ENCODE measurements around the gene OAS3. TPM values are rescaled to one million over a fixed set of nuclear protein-coding genes. Genes with fewer than 3 reads are reported as not detected.

Gene OAS3
- total and polyA plus RNA-seq, 10 of the 15 experiments (the other 5 are each of a cell fraction or from before 2014, with no cell fraction given) = 5.1 to 107 (median 18.0) TPM

GRCh38 chr12:112964915-112965314, 26.6 kb downstream of the OAS3 start (continued):
- TF ChIP-seq CEBPZ (IDR thresholded peaks at IDR 0.05; ENCODE audit: low read depth, low read length) (no peak), ZNF274 (IDR thresholded peaks at IDR 0.05; ENCODE audit: insufficient read depth, insufficient read length) (no peak), GATAD2B (conservative IDR thresholded peaks at IDR 0.05; ENCODE audit: low read depth) (no peak)

- Histone ChIP-seq H4K20me1 (ENCODE audit: control insufficient read depth, insufficient read depth) (no peaks in the 10 kb centered on the region), H3K36me3 (ENCODE audit: control insufficient read depth in 2 of 2, insufficient read depth in 2 of 2, low read length in 1 of 2) (peaks cover 19 to 23% of the 10 kb centered on the region in 2 experiments), H3K79me2 (ENCODE audit: control insufficient read depth, insufficient read depth, low read length) (no peaks in the 10 kb centered on the region), H2AFZ (ENCODE audit: control insufficient read depth, low read depth, low read length) (no peak overlapping the region), H3K4me1 (ENCODE audit: control insufficient read depth, insufficient read depth, low read length) (no peaks in the 10 kb centered on the region; the same call in 1 of the 2 replicates), H3K9me3 (replicated peaks; ENCODE audit: control insufficient read depth, insufficient read depth, low read length) (no peaks in the 10 kb centered on the region), H3K27ac (ENCODE audit: control insufficient read depth, insufficient read depth) (no peak overlapping the region), H3K9ac (ENCODE audit: control insufficient read depth, insufficient read depth, low read length) (no peak overlapping the region), H3K27me3 (replicated peaks in 1 of 2; ENCODE audit: control insufficient read depth in 2 of 2, insufficient read depth in 2 of 2, low read length in 1 of 2) (no peaks in the 10 kb centered on the region), H3K4me2 (ENCODE audit: control insufficient read depth, insufficient read depth) (no peak overlapping the region), H3K4me3 (no peak overlapping the region)
- RAD21 ChIA-PET (ENCODE audit: unreplicated experiment) = no interaction called here
- CTCF ChIA-PET = interaction anchor here (0.7 kb wide), 1 partner anchor 19 kb away, joined by 3 read pairs; no protein-coding TSS in a partner anchor
- intact Hi-C loops (cut with micrococcal nuclease; ENCODE audit: unreplicated experiment) (no loop called here), in situ Hi-C loops (cut with MboI) (no loop called here)
- no peak for TF ChIP-seq STAT3 (IDR thresholded peaks at IDR 0.05; ENCODE audit: low read depth, low read length)
- TF ChIP-seq ZBTB40 (IDR thresholded peaks at IDR 0.05; ENCODE audit: borderline replicate concordance) = no peak
- no peak for TF ChIP-seq SREBF2 (IDR thresholded peaks at IDR 0.05; ENCODE audit: low read length)
- TF ChIP-seq DPF2 (IDR thresholded peaks at IDR 0.05) = no peak
- TF ChIP-seq PML (IDR thresholded peaks at IDR 0.05; ENCODE audit: low read length) = no peak
- TF ChIP-seq ASH2L (IDR thresholded peaks at IDR 0.05; ENCODE audit: borderline replicate concordance, low read depth) = no peak
- no peak for TF ChIP-seq JUND (IDR thresholded peaks at IDR 0.05; ENCODE audit: low read depth, low read length)
- no peak for TF ChIP-seq NR2F1 (conservative IDR thresholded peaks at IDR 0.05)
- TF ChIP-seq CREB1 (IDR thresholded peaks at IDR 0.05; ENCODE audit: low read depth) = no peak
- no peak for TF ChIP-seq SREBF1 (IDR thresholded peaks at IDR 0.05; ENCODE audit: low read length)
- no peak for TF ChIP-seq CHD2 (IDR thresholded peaks at IDR 0.05; ENCODE audit: borderline replicate concordance, low read depth, low read length)
- TF ChIP-seq NFYA (IDR thresholded peaks at IDR 0.05; ENCODE audit: borderline replicate concordance, low read depth, low read length) = no peak
- TF ChIP-seq BRCA1 (IDR thresholded peaks at IDR 0.05; ENCODE audit: low read depth, low read length) = no peak
- DNase-seq (ENCODE audit: low read depth, low spot score) (no peak), ATAC-seq (no peak), FAIRE-seq (no peak)
- WGBS (ENCODE audit: insufficient coverage, insufficient replicate concordance, low lambda C conversion rate, missing lambda C conversion rate) = 90% methylated on average over 15 of the region's 15 CpGs
- SMC1A ChIA-PET (ENCODE audit: uncharacterized antibody, unreplicated experiment) = interaction anchor here (0.5 kb wide), 1 partner anchor 47 kb away, joined by 3 read pairs; no protein-coding TSS in a partner anchor
- POLR2A ChIA-PET = no interaction called here
- no TSS peak for BruUV-seq (replicated peaks)
Measured at GRCh38 chr12:112965643-112966042, 27.4 kb downstream of the OAS3 start.
